K562 (cell line): ENCODE results near the gene NRG3. TPM values are rescaled to one million over a fixed set of nuclear protein-coding genes. Genes with fewer than 3 reads are reported as not detected.

ENCODE experiments used
- ATAC-seq: fragments of 200-7000 bp; cut with Tn5 transposase; 3 replicates; pipeline ENCODE4 v1.9.1; 2020; ENCODE audit warnings: moderate library complexity
- BruUV-seq: library from RNA; stranded (reverse); fragments of 400-500 nt; replicated peaks from 2 replicates; lab custom pipeline; 2021; lab: Mats Ljungman, UMichigan
- CTCF ChIA-PET: fragments of 300-600 bp; formaldehyde crosslinking; extraction: SDS; loops from one replicate; lab custom pipeline; 2021; ENCODE audit warnings: low intra/inter-chr PET ratio; lab: Yijun Ruan, JAX
- POLR2A ChIA-PET: fragments of 300-600, 350-650 bp; sonication (Branson Sonifier 250); formaldehyde crosslinking; extraction: SDS; loops from one replicate; lab custom pipeline; 2021; ENCODE audit warnings: antibody characterized with exemption, inconsistent platforms; lab: Yijun Ruan, JAX
- DNase-seq, 4 experiments: peaks; one replicate each; pipeline versions ENCODE4 v3.0.0 to v3.0.0-alpha.2; 2011 to 2018; ENCODE audit warnings: low spot score in 3 of 4, mixed read lengths in 3 of 4; ENCODE audit errors: extremely low read depth in 1 of 4
- FAIRE-seq: peaks from 2 replicates; lab custom pipeline; 2011; peaks lifted over from hg19 to GRCh38; lab: Jason Lieb, UNC
- H2AFZ ChIP-seq: 2 replicates; pipeline ENCODE4 v1.6.0; 2011; ENCODE audit warnings: low read depth, low read length, control low read depth, inconsistent platforms
- H3K27ac ChIP-seq: fragments of 200-600 bp; 3 replicates; pipeline ENCODE4 v1.8.0; 2011; ENCODE audit warnings: low read depth, mild to moderate bottlenecking, control low read depth, inconsistent platforms, low read length, moderate library complexity, mixed read lengths; ENCODE audit errors: extremely low read depth
- H3K27me3 ChIP-seq, 2 experiments: fragments of 300-600 bp in 1 of 2; 2 replicates in 1 of 2; 3 replicates in 1 of 2; pipeline versions ENCODE4 v1.6.0 to v1.8.0; 2011; ENCODE audit warnings: inconsistent platforms in 2 of 2, low read length in 2 of 2, mild to moderate bottlenecking in 1 of 2, mixed read lengths in 1 of 2, moderate library complexity in 1 of 2; ENCODE audit not compliant: control insufficient read depth in 2 of 2, insufficient read depth in 2 of 2
- H3K36me3 ChIP-seq: fragments of 300-600 bp; 3 replicates; pipeline ENCODE4 v1.8.0; 2011; ENCODE audit warnings: mild to moderate bottlenecking, low read length, inconsistent platforms; ENCODE audit not compliant: control insufficient read depth, insufficient read depth
- H3K4me1 ChIP-seq, 2 experiments: fragments of 200-600 bp in 1 of 2; replicated peaks in 1 of 2; 2 replicates in 1 of 2; 3 replicates in 1 of 2; pipeline versions ENCODE4 v1.5.1 to v1.8.0; 2011; ENCODE audit warnings: inconsistent platforms in 2 of 2, low read length in 2 of 2, mild to moderate bottlenecking in 1 of 2, mixed read lengths in 1 of 2, moderate library complexity in 1 of 2; ENCODE audit not compliant: control insufficient read depth in 2 of 2, insufficient read depth in 2 of 2
- H3K4me2 ChIP-seq: 2 replicates; pipeline ENCODE4 v1.6.1; 2011; ENCODE audit warnings: low read length, control low read depth, inconsistent platforms, mixed read lengths; ENCODE audit not compliant: insufficient read depth
- H3K4me3 ChIP-seq: fragments of 200-600 bp; sonication (generic), shearing (Covaris generic); 2 replicates; pipeline ENCODE4 v1.5.1; 2016; ENCODE audit warnings: control low read depth, inconsistent platforms
- H3K79me2 ChIP-seq: fragments of 200-600 bp; 3 replicates; pipeline ENCODE4 v1.8.0; 2011; ENCODE audit warnings: low read length, inconsistent platforms; ENCODE audit not compliant: control insufficient read depth, insufficient read depth
- H3K9ac ChIP-seq, 2 experiments: 2 replicates each; pipeline versions ENCODE4 v1.6.0 to v1.6.1; 2011; ENCODE audit warnings: low read depth in 2 of 2, low read length in 2 of 2, control low read depth in 1 of 2, inconsistent platforms in 1 of 2, mild to moderate bottlenecking in 1 of 2, mixed read lengths in 1 of 2; ENCODE audit not compliant: insufficient read depth in 1 of 2
- H3K9me1 ChIP-seq: one replicate; pipeline ENCODE4 v1.6.0; 2011; ENCODE audit warnings: inconsistent platforms, mild to moderate bottlenecking, low read length, moderate library complexity; ENCODE audit not compliant: control insufficient read depth, insufficient read depth
- H3K9me3 ChIP-seq: replicated peaks from 2 replicates; pipeline ENCODE4 v1.5.1; 2011; ENCODE audit warnings: low read depth, low read length, inconsistent platforms; ENCODE audit not compliant: control insufficient read depth, insufficient read depth
- H4K20me1 ChIP-seq: replicated peaks from 2 replicates; pipeline ENCODE4 v1.6.1; 2011; ENCODE audit warnings: low read length, inconsistent platforms, mixed read lengths; ENCODE audit not compliant: control insufficient read depth, insufficient read depth
- AFF4 ChIP-seq: sonication (generic); formaldehyde crosslinking; IDR thresholded peaks from 2 replicates; pipeline ENCODE4 v1.8.0; 2023; ENCODE audit warnings: mild to moderate bottlenecking, missing genetic modification reagents
- CBX2 ChIP-seq: fragments of 200-600 bp; sonication (generic); IDR thresholded peaks from one replicate; pipeline ENCODE4 v1.6.1; 2012; ENCODE audit warnings: mild to moderate bottlenecking, low read length, inconsistent platforms; ENCODE audit not compliant: insufficient read depth, poor library complexity, severe bottlenecking
- E2F1 ChIP-seq: sonication (generic); formaldehyde crosslinking; IDR thresholded peaks from 2 replicates; pipeline ENCODE4 v1.8.1; 2023; ENCODE audit warnings: mild to moderate bottlenecking, missing genetic modification reagents, moderate library complexity
- KDM4B ChIP-seq, 2 experiments: fragments of 450-650 bp in 1 of 2; sonication (generic) in 1 of 2; IDR thresholded peaks; 2 replicates each; pipeline ENCODE4 v1.6.1; 2016 to 2017; ENCODE audit warnings: borderline replicate concordance in 2 of 2, antibody characterized with exemption in 1 of 2, low read depth in 1 of 2, mild to moderate bottlenecking in 1 of 2
- NEUROD1 ChIP-seq: fragments of 150-350 bp; IDR thresholded peaks from 2 replicates; pipeline ENCODE4 v1.6.1; 2014; ENCODE audit warnings: borderline replicate concordance, low read length, low read depth; ENCODE audit not compliant: partially characterized antibody
- NR2C2 ChIP-seq, 2 experiments: fragments of 200-800 bp in 1 of 2; sonication (Bioruptor generic) in 1 of 2; sonication (generic) in 1 of 2; formaldehyde crosslinking in 1 of 2; IDR thresholded peaks; 2 replicates each; pipeline versions ENCODE4 v1.6.1 to v1.8.0; 2016 to 2022; ENCODE audit warnings: mild to moderate bottlenecking in 1 of 2, missing compliant biosample characterization in 1 of 2, missing genetic modification characterization in 1 of 2, missing genetic modification reagents in 1 of 2
- POLR2AphosphoS5 ChIP-seq: IDR thresholded peaks from 2 replicates; pipeline ENCODE4 v1.6.1; 2011; ENCODE audit warnings: mild to moderate bottlenecking, low read depth, low read length, moderate library complexity; ENCODE audit not compliant: control insufficient read depth, insufficient read depth
- PURB ChIP-seq: sonication (generic); formaldehyde crosslinking; IDR thresholded peaks from 2 replicates; pipeline ENCODE4 v1.9.0; 2021; ENCODE audit warnings: low read depth, mild to moderate bottlenecking, missing genetic modification reagents
- TCF15 ChIP-seq: fragments of 250-450 bp; sonication (Bioruptor Pico); IDR thresholded peaks from 2 replicates; pipeline ENCODE4 v1.8.0; 2022; ENCODE audit warnings: moderate library complexity, mild to moderate bottlenecking, inconsistent platforms
- ZNF347 ChIP-seq: fragments of 450-650 bp; formaldehyde crosslinking; IDR thresholded peaks from 2 replicates; pipeline ENCODE4 v1.4.0; 2020; ENCODE audit warnings: low read depth, mild to moderate bottlenecking, moderate library complexity
- ZNF77 ChIP-seq: fragments of 250-450 bp; sonication (Bioruptor Pico); IDR thresholded peaks from 2 replicates; pipeline ENCODE4 v1.5.0; 2020
- WGBS: fragments of 100-300 bp; shearing (Covaris generic); methylation state at CpG from one replicate; pipeline ENCODE4 v1.1.6; 2016; ENCODE audit warnings: low coverage, mixed read lengths; ENCODE audit not compliant: insufficient coverage; ENCODE audit errors: missing lambda C conversion rate; 5-methylcytosine and 5-hydroxymethylcytosine counted together
- in situ Hi-C: fragments of 300-500 bp; cut with MboI; formaldehyde crosslinking; loops from 4 replicates; pipeline ENCODE4 v1.15.0; 2018; ENCODE audit warnings: inconsistent platforms, mixed read lengths
- intact Hi-C: fragments of 100-400 bp; cut with micrococcal nuclease; formaldehyde crosslinking; loops from 2 replicates; pipeline ENCODE4 v1.14.2; 2022
- polyA plus RNA-seq, 8 experiments: library from polyadenylated mRNA; depleted of rRNA in 4 of 8; stranded (reverse) in 5 of 8; unstranded in 3 of 8; fragments of >200 nt; fragmentation: Nextera tagmentation in 2 of 8; fragmentation: Illumina TruSeq in 1 of 8; extraction: Ambion mirVana in 2 of 8; extraction: Trizol in 1 of 8; gene quantifications; 2 replicates each; pipeline versions ENCODE4 v1.2.1 to v1.2.3, GENCODE V29; 2011 to 2014; ENCODE audit warnings: inconsistent platforms in 1 of 8, missing spikeins in 1 of 8
- total RNA-seq, 7 experiments: library from RNA; depleted of rRNA in 6 of 7; stranded (reverse); fragments of >200 nt in 6 of 7; fragmentation: Illumina TruSeq in 2 of 7; extraction: Trizol in 2 of 7; gene quantifications; 2 replicates each; pipeline versions ENCODE4 v1.2.1 to v1.2.3, GENCODE V29; 2011 to 2021; ENCODE audit warnings: low replicate concordance in 1 of 7
- TF ChIP-seq, protein P1 (sequence below): fragments of 250-450 bp; sonication (Bioruptor Pico); IDR thresholded peaks from 2 replicates; pipeline ENCODE4 v1.9.0; 2021; ENCODE audit warnings: mild to moderate bottlenecking
- TF ChIP-seq, protein P2 (sequence below): sonication (generic); formaldehyde crosslinking; IDR thresholded peaks from 2 replicates; pipeline ENCODE4 v1.8.1; 2022; ENCODE audit warnings: missing genetic modification reagents

NRG3 gene
- total and polyA plus RNA-seq, 9 of the 15 experiments (the other 6 are each of a cell fraction or from before 2014, with no cell fraction given): not detected

DNA sequence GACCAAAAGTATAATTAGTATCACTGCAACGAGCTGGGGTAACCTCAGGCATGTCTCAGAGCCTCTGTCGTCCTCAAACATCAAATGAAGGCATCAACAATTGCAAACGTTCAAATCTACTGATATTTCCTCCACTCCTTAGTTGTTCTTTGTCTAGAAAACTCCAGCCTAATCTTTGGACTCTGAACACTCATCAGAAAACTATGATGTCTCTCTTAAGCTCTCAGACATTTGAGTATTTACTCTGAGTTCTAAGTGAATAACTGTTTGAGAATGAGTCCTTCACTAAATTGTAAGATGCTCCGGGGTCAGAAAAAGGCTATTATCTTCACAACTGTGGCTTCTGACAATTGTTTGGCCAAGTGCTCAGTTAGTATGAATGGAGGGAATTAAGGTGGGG, 536.4 kb downstream of the NRG3 start:
- Histone ChIP-seq H4K20me1 (no peaks in the 10 kb centered on the region), H3K79me2 (no peaks in the 10 kb centered on the region), H3K9ac (no peak overlapping the region), H3K27ac (no peak overlapping the region), H2AFZ (no peak overlapping the region), H3K9me1 (no peaks in the 10 kb centered on the region), H3K9me3 (no peaks in the 10 kb centered on the region), H3K4me1 (no peaks in the 10 kb centered on the region), H3K4me3 (no peak overlapping the region), H3K4me2 (no peak overlapping the region), H3K27me3 (no peaks in the 10 kb centered on the region), H3K36me3 (no peaks in the 10 kb centered on the region)
- 0% methylated on average over 4 of the region's 4 CpGs for WGBS
- CTCF ChIA-PET: no interaction called here
- in situ Hi-C loops (no loop called here), intact Hi-C loops (no loop called here)
- ATAC-seq: no peak
- POLR2A ChIA-PET: no interaction called here
- BruUV-seq: no TSS peak
- no peak for DNase-seq
- FAIRE-seq: no peak
- TF ChIP-seq, protein P1, sequence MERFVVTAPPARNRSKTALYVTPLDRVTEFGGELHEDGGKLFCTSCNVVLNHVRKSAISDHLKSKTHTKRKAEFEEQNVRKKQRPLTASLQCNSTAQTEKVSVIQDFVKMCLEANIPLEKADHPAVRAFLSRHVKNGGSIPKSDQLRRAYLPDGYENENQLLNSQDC (CRISPR knock-in tag): no peak
- no peak for TF ChIP-seq KDM4B (IDR thresholded peaks at IDR 0.05; ENCODE audit: borderline replicate concordance in 2 of 2, low read depth in 1 of 2)
- no peak for TF ChIP-seq TCF15 (CRISPR knock-in tag)
- no peak for TF ChIP-seq ZNF77 (CRISPR knock-in tag)
- no peak for TF ChIP-seq NR2C2 (CRISPR knock-in tag; IDR thresholded peaks at IDR 0.05)
- no peak for TF ChIP-seq NR2C2 (tag; IDR thresholded peaks at IDR 0.05)
- TF ChIP-seq E2F1 (CRISPR knock-in tag): no peak
- TF ChIP-seq ZNF347 (CRISPR knock-in tag): no peak
- TF ChIP-seq, protein P2, sequence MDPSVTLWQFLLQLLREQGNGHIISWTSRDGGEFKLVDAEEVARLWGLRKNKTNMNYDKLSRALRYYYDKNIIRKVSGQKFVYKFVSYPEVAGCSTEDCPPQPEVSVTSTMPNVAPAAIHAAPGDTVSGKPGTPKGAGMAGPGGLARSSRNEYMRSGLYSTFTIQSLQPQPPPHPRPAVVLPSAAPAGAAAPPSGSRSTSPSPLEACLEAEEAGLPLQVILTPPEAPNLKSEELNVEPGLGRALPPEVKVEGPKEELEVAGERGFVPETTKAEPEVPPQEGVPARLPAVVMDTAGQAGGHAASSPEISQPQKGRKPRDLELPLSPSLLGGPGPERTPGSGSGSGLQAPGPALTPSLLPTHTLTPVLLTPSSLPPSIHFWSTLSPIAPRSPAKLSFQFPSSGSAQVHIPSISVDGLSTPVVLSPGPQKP (CRISPR knock-in tag): no peak
- no peak for TF ChIP-seq PURB (CRISPR knock-in tag)
- TF ChIP-seq AFF4 (CRISPR knock-in tag): no peak
- TF ChIP-seq CBX2: no peak
- TF ChIP-seq POLR2AphosphoS5: no peak
- no peak for TF ChIP-seq NEUROD1
